Loucy (cell line): ENCODE measurements around the gene ACER3.

Source experiments
- CTCF ChIP-seq: fragments of 200-600 bp; sonication (generic); conservative IDR thresholded peaks from 2 replicates; pipeline ENCODE4 v1.5.1; 2014; ENCODE audit warnings: mild to moderate bottlenecking, antibody characterized with exemption, low read length
- EZH2phosphoT487 ChIP-seq: fragments of 200-600 bp; IDR thresholded peaks from 2 replicates; pipeline ENCODE4 v1.6.1; 2018; ENCODE audit warnings: antibody characterized with exemption, mild to moderate bottlenecking, moderate library complexity, borderline replicate concordance

- TF ChIP-seq CTCF (no peak), EZH2phosphoT487 (no peak)
Observed at GRCh38 chr11:76863196-76863777, 2.6 kb downstream of the ACER3 start.
